HG02840 (cell line): ENCODE measurements around the gene OR52N5.

Experiments used
- ATAC-seq: cut with Tn5 transposase; IDR thresholded peaks from one replicate; pipeline ENCODE4 v1.9.1; 2021; ENCODE audit warnings: mild to moderate bottlenecking, moderate library complexity, moderate number of reproducible peaks; ENCODE audit not compliant: unreplicated experiment, low FRiP score

OR52N5 gene

GRCh38 chr11:5726351-5726750 lies 56.8 kb downstream of the OR52N5 start:
- no peak for ATAC-seq
